Islet precursor cell (in vitro differentiated cells): ENCODE measurements around the gene BCAS1.
A peak's percentile ranks its signal among the peaks of the same experiment; 100 is the strongest.

Experiments
- DNase-seq: peaks from one replicate; pipeline ENCODE4 v3.0.0-alpha.2; 2018

BCAS1 gene

GRCh38 chr20:53900380-53900999, 169.9 kb downstream of the BCAS1 start:
- DNase-seq = no peak

DNA sequence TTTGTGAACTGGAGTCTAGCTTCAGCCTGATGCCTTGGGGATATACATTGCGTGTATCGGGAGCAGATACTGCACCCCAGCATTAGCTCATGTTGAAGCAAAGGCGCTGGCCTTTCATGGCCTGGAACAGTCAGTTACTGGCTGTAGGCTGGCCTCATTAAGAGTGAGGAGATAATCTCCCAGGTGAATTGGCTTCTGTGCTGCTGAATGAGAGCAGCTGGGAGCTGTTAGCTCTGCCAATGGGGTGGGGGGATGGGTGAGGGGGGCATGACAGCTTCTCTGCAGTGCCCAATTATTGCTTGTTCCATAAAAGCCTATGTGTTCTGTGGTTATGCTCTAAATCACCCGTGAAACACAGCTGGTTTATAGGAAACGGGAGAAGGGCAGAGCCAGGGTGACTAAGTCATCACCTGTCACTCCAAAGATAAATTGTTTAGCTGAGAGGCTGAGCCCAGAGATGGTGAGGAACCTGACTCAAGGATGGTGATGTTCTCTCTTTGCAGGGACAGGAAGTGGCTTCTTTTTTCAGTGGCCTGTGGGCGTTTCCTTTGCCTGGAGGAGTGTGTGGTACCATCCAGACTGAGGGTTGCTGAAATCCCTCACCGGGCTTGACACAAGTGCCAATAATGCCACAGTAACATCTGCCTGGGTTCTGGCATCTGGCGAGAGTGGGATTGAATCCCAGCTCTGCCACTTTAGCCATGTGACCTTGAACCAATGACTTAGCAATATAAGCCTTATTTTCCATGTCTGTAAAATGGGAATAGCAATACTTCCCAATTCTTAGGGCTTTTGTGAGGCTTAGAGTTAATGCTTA, 170.8 kb downstream of the BCAS1 start:
- peak; percentile 86 for DNase-seq

DNA sequence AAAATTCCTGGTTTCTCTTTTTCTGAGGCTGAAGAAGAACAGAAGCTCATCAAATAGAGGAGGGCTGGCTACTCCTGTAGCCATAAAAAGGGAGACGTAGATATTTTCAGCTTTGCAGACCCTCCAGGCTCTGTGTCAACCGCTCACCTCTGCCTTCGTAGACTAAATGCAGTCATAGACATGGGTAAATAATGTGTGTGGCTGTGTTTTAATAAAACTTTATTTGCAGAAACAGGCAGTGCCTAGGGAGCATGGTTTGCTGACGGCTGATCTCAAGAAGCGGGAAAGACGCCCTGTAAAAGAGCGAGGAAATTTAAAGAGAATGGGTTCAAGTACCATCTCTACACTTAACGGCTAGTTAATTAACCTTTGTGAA, 171.8 kb downstream of the BCAS1 start:
- no peak for DNase-seq

DNA sequence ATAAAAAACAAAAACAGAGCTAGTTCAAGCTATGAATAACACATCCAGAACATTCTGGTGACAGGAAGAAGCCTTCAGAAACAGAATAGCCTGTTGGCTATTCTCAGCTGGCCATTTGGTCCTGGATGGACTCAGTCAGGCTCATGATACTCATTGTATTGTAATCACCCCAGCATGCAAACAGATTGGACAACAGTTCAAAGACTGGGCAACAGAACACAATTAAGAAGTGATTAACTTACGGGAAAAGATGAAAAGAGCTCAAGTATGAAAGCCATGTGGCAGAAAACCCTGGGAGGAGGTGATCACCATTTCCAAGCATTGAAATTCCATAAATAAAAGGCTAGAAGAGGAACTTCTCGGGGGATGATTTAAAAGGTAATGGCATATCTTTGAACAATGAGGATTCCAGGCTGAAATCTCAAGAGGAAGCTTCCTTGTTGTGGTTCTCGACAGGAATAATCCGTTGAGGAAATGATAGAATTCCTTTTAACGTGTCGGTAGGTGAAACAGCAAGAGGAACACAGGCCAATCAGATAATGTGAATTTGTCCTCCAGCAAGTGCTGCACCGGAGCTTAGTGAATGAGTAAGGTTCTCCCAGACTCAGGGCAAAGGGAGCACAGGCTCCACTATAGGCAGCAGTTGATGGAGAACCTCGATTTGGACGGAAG, 172.4 kb downstream of the BCAS1 start:
- no peak for DNase-seq

GRCh38 chr20:53896647-53897046, 173.7 kb downstream of the BCAS1 start:
- DNase-seq = no peak

GRCh38 chr20:53896041-53896440, 174.4 kb downstream of the BCAS1 start:
- no peak for DNase-seq

DNA sequence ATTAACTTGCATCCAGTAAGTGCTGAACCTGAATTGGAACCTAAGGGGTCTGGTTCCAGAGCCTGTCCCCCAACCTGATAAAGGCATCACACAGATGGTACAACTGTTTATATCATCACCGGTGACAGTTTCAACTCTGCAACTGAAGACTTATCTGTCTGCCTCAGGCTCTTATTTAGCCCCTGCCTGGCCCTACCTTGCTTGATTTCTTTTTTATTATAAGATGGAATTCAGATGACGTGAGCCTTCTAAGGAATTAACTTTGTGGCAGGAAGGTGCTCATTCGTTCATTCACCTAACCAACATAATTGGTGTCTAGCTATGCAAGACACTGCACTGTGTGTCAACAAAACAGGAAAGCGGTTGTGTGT, 175.0 kb downstream of the BCAS1 start:
- no peak for DNase-seq

DNA sequence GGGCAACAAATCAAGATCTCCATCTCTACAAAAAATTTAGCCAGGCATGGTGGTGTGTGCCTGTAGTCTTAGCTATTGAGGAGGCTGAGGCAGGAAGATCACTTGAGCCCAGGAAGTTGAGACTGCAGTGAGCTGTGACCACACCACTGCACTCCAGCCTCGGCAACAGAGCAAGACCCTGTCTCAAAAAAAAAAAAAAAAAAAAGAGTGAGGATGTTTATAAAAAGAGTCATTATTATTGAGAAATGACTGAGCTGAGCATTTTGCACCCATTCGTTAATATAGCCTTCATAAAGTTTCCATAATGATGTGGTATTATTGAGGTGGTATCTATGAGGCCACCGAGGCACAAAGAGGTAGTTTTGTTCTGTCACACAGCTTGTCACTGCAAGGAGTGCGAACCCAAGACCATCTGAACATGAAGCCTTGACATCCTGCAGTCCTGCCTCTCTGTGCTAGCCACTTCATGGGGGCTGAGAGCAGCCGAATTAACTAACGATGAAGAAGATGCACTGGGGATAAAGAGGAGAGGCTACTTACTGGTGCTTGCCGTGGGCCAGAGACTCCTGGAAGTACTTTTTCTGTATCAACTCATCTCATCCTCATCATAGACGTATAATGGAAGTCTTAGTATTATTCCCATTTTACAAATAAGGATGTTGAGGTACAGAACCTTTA, 175.5 kb downstream of the BCAS1 start:
- no peak for DNase-seq
